Activated B cell treated with CpG ODN at 0.5 μM for 24 hours (primary cell): ENCODE data around the gene CENPVL1. TPM values are rescaled to one million over a fixed set of nuclear protein-coding genes. Genes with fewer than 3 reads are reported as not detected.
"Not testable (repeated sequence)": the region's sequence is repeated elsewhere in the genome, so short reads cannot be mapped to it uniquely, and the experiment has no call there.

Experiments
- ATAC-seq: fragments of 200-7000 bp; cut with Tn5 transposase; one replicate; pipeline ENCODE4 v1.10.0; 2021; ENCODE audit warnings: low read depth, mild to moderate bottlenecking, moderate library complexity
- CTCF ChIA-PET: fragments of 350-600 bp; sonication (Branson Sonifier 250); formaldehyde crosslinking; loops from one replicate; lab custom pipeline; 2021; ENCODE audit warnings: antibody characterized with exemption; lab: Charles Lee
- POLR2A ChIA-PET: fragments of 350-600 bp; sonication (Branson Sonifier 250); formaldehyde crosslinking; loops from one replicate; lab custom pipeline; 2021; ENCODE audit warnings: antibody characterized with exemption; lab: Charles Lee
- DNase-seq: peaks from one replicate; pipeline ENCODE4 v3.0.0; 2022
- H3K27ac Mint-ChIP-seq: one replicate; pipeline ENCODE4 v1.8.0; 2020; ENCODE audit warnings: mixed read lengths
- H3K27me3 Mint-ChIP-seq: one replicate; pipeline ENCODE4 v1.8.0; 2021; ENCODE audit warnings: mixed read lengths
- H3K36me3 Mint-ChIP-seq: one replicate; pipeline ENCODE4 v1.8.0; 2021; ENCODE audit warnings: low read depth, mixed read lengths
- H3K4me1 Mint-ChIP-seq: one replicate; pipeline ENCODE4 v1.8.0; 2021; ENCODE audit warnings: mixed read lengths
- H3K4me3 Mint-ChIP-seq: one replicate; pipeline ENCODE4 v1.8.0; 2020; ENCODE audit warnings: mild to moderate bottlenecking, mixed read lengths
- H3K9me3 Mint-ChIP-seq: one replicate; pipeline ENCODE4 v1.8.0; 2020; ENCODE audit warnings: mixed read lengths
- intact Hi-C: fragments of 100-400 bp; cut with micrococcal nuclease; formaldehyde crosslinking; loops from one replicate; pipeline ENCODE4 v1.15.1; 2024
- total RNA-seq: library from RNA; stranded (reverse); gene quantifications from 2 replicates; pipeline ENCODE4 v1.2.3, GENCODE V29; 2022
- TF ChIP-seq, protein P1 (sequence below): fragments of 200-600 bp; IDR thresholded peaks from one replicate; pipeline ENCODE4 v1.8.0; 2022; ENCODE audit warnings: antibody characterized with exemption, mild to moderate bottlenecking

The CENPVL1 gene
- total RNA-seq, 1 donor from 2014 or later: not detected

DNA sequence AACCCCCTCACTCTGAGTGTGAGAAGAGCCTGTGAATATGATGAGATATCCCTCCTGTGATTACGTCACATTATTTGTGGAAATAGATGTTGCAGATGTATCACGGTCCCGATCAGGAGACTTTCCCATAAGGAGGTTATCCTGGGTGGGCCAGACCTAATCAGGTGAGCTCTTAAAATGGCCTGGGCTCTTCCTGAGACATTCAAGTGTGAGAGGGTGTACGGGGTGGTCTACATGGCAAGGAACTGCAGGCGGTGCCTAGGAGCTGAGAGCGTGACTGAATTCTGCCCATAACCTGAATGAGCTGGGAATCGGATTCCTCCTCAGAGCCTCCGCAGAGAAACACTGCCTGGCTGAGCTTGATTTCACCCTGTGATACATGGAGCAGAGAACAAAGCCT, 12.9 kb upstream of the CENPVL1 start:
- intact Hi-C loops: no loop called here
- H3K4me1 Mint-ChIP-seq: no peaks in the 10 kb centered on the region
- POLR2A ChIA-PET: no interaction called here
- CTCF ChIA-PET: no interaction called here
- DNase-seq (no peak), ATAC-seq (no peak)
- H3K27ac Mint-ChIP-seq: no peak overlapping the region
- TF ChIP-seq, protein P1, sequence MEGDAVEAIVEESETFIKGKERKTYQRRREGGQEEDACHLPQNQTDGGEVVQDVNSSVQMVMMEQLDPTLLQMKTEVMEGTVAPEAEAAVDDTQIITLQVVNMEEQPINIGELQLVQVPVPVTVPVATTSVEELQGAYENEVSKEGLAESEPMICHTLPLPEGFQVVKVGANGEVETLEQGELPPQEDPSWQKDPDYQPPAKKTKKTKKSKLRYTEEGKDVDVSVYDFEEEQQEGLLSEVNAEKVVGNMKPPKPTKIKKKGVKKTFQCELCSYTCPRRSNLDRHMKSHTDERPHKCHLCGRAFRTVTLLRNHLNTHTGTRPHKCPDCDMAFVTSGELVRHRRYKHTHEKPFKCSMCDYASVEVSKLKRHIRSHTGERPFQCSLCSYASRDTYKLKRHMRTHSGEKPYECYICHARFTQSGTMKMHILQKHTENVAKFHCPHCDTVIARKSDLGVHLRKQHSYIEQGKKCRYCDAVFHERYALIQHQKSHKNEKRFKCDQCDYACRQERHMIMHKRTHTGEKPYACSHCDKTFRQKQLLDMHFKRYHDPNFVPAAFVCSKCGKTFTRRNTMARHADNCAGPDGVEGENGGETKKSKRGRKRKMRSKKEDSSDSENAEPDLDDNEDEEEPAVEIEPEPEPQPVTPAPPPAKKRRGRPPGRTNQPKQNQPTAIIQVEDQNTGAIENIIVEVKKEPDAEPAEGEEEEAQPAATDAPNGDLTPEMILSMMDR: no peak
- no peaks in the 10 kb centered on the region for H3K9me3 Mint-ChIP-seq
- H3K27me3 Mint-ChIP-seq: peaks cover 18% of the 10 kb centered on the region
- no peaks in the 10 kb centered on the region for H3K36me3 Mint-ChIP-seq
- no peak overlapping the region for H3K4me3 Mint-ChIP-seq

DNA sequence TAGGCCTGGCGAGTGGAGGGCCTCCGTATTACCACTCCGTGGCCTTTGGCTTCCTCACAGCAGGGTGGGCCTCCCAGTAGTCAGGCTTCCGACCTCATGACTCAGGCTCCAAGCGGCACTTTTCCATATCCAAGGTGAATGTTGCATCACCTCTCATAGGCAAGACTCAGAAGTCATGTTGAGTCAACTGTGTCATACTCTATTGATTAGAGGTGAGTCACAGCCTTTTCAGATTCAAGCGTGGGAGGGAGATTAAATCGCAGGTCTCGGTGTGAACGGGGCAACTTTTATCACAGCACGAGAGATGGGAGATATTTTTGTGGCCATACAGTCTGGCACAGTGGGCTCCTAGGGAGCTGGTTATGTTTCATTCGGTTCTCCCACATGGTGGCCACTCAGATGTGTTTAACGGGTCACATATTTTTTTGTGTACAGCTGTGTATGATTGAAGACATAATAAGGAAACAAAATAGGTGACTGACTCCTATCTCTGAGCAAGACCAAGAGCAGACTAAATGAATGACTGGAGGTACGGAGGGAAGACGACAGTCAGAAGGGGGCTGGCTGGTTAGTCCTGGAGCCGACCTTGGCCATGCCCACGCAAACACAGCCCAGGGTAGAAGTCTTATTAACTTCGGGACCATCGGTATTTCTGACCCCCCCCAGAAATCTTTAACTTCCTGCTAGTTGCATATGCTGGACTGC, 2.8 kb downstream of the CENPVL1 start:
- H3K27ac Mint-ChIP-seq, H3K9me3 Mint-ChIP-seq, DNase-seq, H3K4me1 Mint-ChIP-seq, H3K27me3 Mint-ChIP-seq, intact Hi-C loops, POLR2A ChIA-PET, CTCF ChIA-PET, ATAC-seq, H3K4me3 Mint-ChIP-seq, H3K36me3 Mint-ChIP-seq: not testable (repeated sequence)

DNA sequence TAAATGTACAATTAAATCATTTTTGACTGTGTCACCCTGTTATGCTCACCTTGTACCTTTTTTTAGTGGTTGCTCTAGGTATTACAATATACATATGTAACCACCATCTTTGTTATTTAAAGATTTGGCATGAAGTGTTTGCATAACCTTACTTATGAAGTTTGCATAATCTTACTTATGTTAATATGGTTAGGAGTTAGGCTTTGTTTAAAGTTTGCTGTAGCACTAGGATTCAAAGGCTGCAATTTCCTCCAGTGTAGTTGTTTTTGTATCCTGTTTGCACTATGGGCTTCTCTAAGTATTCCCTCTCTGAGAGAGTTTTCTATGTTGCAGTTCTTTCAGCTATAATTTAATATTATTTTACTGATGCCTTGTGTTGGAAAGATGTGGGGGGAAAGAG, 17.9 kb downstream of the CENPVL1 start:
- no peak overlapping the region for H3K4me3 Mint-ChIP-seq
- POLR2A ChIA-PET: no interaction called here

DNA sequence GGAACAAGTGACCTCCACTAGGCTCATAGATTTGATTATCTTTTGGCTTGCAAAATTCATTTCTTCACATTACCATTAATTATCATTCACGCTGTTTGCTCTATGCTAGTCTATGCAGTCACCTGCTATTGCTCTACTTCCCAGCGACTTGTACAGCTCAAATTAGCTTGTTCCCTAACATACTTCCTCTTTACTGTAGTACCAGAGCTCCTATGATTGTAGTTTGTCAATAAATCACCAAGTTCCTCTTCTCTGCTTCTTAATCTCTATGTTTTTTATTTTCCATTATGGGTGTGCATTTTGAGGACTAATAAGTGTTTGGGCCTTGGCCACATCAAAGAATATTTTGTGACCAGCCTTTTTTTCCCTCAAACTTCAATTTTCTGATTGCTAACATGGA, 26.8 kb downstream of the CENPVL1 start:
- TF ChIP-seq, protein P1: no peak

More for the DNA sequence above, 17.9 kb downstream of the CENPVL1 start:
- Mint-ChIP-seq H3K27me3 (peaks cover 6% of the 10 kb centered on the region), H3K9me3 (no peaks in the 10 kb centered on the region), H3K36me3 (no peaks in the 10 kb centered on the region), H3K4me1 (no peaks in the 10 kb centered on the region), H3K27ac (no peak overlapping the region)
- ATAC-seq: no peak
- intact Hi-C loops: no loop called here
- CTCF ChIA-PET: no interaction called here
- no peak for DNase-seq
- TF ChIP-seq, protein P1: no peak

DNA sequence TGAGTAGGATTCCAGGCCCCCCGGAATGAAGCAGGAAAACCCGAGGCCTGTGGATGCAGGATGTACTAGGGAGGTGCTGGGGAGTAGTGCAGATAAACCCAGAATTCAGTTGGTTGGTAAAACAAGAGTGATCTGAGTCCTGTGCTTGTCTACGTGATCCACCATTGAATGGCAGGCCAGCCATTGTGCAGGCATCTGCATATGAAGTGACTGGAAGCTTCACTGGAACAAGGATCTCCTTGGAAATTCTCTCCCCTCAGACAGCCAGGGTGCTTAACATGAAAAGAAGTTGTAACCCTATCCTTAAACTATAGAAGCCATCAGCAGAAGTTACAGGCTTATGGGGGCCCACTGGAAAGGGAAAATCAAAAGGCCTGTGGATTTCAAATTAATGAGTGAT, 32.3 kb downstream of the CENPVL1 start:
- ATAC-seq: no peak
- ChIA-PET CTCF (no interaction called here), POLR2A (no interaction called here)
- H3K36me3 Mint-ChIP-seq: peaks cover 21% of the 10 kb centered on the region
- TF ChIP-seq, protein P1: no peak
- H3K4me1 Mint-ChIP-seq: peaks cover 20% of the 10 kb centered on the region
- intact Hi-C loops: no loop called here
- no peak for DNase-seq
- no peak overlapping the region for H3K27ac Mint-ChIP-seq
- H3K4me3 Mint-ChIP-seq: no peak overlapping the region
- peaks cover 5% of the 10 kb centered on the region for H3K9me3 Mint-ChIP-seq
- H3K27me3 Mint-ChIP-seq: peaks cover 7% of the 10 kb centered on the region

More for the DNA sequence above, 26.8 kb downstream of the CENPVL1 start:
- no peak for ATAC-seq
- no peak overlapping the region for H3K27ac Mint-ChIP-seq
- POLR2A ChIA-PET: no interaction called here
- CTCF ChIA-PET: no interaction called here
- no peaks in the 10 kb centered on the region for H3K36me3 Mint-ChIP-seq
- intact Hi-C loops: no loop called here
- no peak overlapping the region for H3K4me3 Mint-ChIP-seq
- no peak for DNase-seq
- H3K4me1 Mint-ChIP-seq: no peaks in the 10 kb centered on the region
- H3K9me3 Mint-ChIP-seq: no peaks in the 10 kb centered on the region
- peaks cover 14% of the 10 kb centered on the region for H3K27me3 Mint-ChIP-seq
